Immature natural killer cell (primary cell): ENCODE data around the gene SLC6A1. TPM values are rescaled to one million over a fixed set of nuclear protein-coding genes. Genes with fewer than 3 reads are reported as not detected.

Source experiments
- DNase-seq, 3 donors: peaks; one replicate each; pipeline ENCODE4 v3.0.0; 2022; ENCODE audit warnings: mixed read lengths in 1 of 3
- H3K27ac Mint-ChIP-seq, 6 donors: one replicate each; pipeline ENCODE4 v1.8.0; 2020; ENCODE audit warnings: mixed read lengths in 6 of 6, mild to moderate bottlenecking in 5 of 6, inconsistent platforms in 4 of 6, moderate library complexity in 3 of 6
- H3K27me3 Mint-ChIP-seq, 3 donors: one replicate each; pipeline ENCODE4 v1.8.0; 2020 to 2021; ENCODE audit warnings: low read depth in 3 of 3, mild to moderate bottlenecking in 3 of 3, mixed read lengths in 3 of 3, moderate library complexity in 3 of 3, inconsistent platforms in 1 of 3
- H3K36me3 Mint-ChIP-seq, 3 donors: one replicate each; pipeline ENCODE4 v1.8.0; 2020; ENCODE audit warnings: mixed read lengths in 3 of 3, inconsistent platforms in 2 of 3, mild to moderate bottlenecking in 2 of 3
- H3K4me1 Mint-ChIP-seq, 2 donors: one replicate each; pipeline ENCODE4 v1.8.0; 2020; ENCODE audit warnings: inconsistent platforms in 2 of 2, mild to moderate bottlenecking in 2 of 2, mixed read lengths in 2 of 2, moderate library complexity in 1 of 2
- H3K4me3 Mint-ChIP-seq, 5 donors: one replicate each; pipeline ENCODE4 v1.8.0; 2020; ENCODE audit warnings: mild to moderate bottlenecking in 5 of 5, mixed read lengths in 5 of 5, inconsistent platforms in 3 of 5, moderate library complexity in 3 of 5
- H3K9me3 Mint-ChIP-seq, 6 donors: one replicate each; pipeline ENCODE4 v1.8.0; 2020; ENCODE audit warnings: mild to moderate bottlenecking in 6 of 6, mixed read lengths in 6 of 6, inconsistent platforms in 4 of 6, moderate library complexity in 3 of 6
- polyA plus RNA-seq, 3 donors: library from polyadenylated mRNA; unstranded; fragments of 300-500 nt; fragmentation: Illumina TruSeq; gene quantifications; one replicate each; pipeline ENCODE4 v1.2.3, GENCODE V29; 2021

The SLC6A1 gene
- polyA plus RNA-seq, 3 donors from 2014 or later, result not detected

DNA sequence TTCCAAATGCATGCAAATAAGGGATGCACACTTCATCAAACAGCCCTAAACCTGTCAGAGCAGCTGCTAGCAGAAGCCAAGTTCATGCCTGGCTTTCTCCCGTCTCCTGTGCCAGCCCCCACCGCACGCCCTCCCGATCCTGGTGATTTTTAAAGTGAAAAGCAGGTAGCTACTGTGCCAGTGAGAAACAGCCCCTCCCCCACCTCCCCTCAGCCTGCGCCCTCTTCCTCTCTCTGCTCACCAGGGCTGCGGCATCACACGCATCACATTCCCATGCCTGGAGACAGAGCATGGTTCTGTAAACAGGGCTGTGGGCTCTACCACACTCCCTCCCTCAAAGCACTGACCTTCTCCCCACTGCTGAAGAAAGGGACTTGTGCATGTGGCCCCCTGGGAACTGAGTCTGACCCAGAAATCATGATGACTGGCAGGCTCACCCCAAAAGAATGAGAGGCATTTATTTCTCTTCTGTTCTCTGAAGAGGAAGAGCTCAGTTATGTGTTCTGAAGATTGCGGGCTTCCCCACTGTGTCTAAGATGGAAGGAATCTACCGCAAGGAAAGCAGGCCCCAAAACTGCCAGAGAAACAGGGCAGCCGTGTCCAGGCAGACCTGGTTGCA is 14.5 kb upstream of the SLC6A1 start:
- no peaks in the 10 kb centered on the region for H3K36me3 Mint-ChIP-seq
- DNase-seq, result no peak
- H3K4me1 Mint-ChIP-seq, result no peaks in the 10 kb centered on the region
- no peaks in the 10 kb centered on the region for H3K9me3 Mint-ChIP-seq
- no peak overlapping the region for H3K27ac Mint-ChIP-seq
- peaks cover 3 to 7% (median 3%) of the 10 kb centered on the region in 3 donors for H3K27me3 Mint-ChIP-seq
- no peak overlapping the region for H3K4me3 Mint-ChIP-seq

DNA sequence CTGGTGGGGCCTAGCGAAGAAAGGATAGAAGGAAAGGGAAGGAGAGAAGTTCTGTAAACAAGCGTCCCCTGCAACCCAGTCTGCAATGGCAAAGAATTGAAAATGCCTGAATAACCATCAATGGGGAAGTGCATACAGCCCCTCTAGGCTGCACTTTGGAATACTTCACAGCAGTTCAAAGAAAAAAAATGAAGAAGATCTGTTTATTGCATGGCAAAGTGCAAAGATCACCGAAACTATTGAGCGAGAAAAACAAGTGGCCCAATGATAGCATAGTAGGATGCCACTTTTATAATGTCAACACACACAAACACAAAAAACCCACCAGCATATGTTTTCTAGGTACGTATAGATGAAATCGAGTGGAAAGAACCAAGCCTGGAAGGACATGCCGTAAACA is 13.6 kb upstream of the SLC6A1 start:
- Mint-ChIP-seq H3K4me1 (no peaks in the 10 kb centered on the region), H3K4me3 (no peak overlapping the region), H3K9me3 (no peaks in the 10 kb centered on the region), H3K27ac (no peak overlapping the region), H3K27me3 (peaks cover 3 to 5% (median 3%) of the 10 kb centered on the region in 3 donors), H3K36me3 (no peaks in the 10 kb centered on the region)
- no peak for DNase-seq

DNA sequence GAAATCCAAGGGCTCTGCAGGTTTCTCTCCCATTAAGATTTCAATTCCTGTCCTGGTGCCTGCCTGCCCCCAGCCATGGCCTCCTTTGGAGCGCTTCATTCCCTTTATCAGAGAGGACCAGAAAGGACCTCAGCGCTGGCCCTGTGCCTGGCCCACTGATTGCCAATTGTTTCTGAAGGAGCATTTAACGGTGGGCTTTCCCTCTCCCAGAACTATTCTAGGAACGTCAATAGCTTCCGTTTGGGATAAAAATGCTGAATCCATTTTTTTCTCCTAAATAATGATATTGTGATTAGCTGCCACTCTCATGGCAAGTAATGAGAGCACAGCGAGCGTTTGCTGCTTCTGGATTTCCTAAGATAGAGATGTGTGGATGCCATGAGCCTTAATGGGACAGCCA is 12.2 kb upstream of the SLC6A1 start:
- H3K27me3 Mint-ChIP-seq, result peaks cover 3 to 5% (median 3%) of the 10 kb centered on the region in 3 donors
- DNase-seq, result no peak
- H3K4me1 Mint-ChIP-seq, result no peaks in the 10 kb centered on the region
- H3K4me3 Mint-ChIP-seq, result no peak overlapping the region
- H3K27ac Mint-ChIP-seq, result no peak overlapping the region
- H3K9me3 Mint-ChIP-seq, result no peaks in the 10 kb centered on the region
- no peaks in the 10 kb centered on the region for H3K36me3 Mint-ChIP-seq

DNA sequence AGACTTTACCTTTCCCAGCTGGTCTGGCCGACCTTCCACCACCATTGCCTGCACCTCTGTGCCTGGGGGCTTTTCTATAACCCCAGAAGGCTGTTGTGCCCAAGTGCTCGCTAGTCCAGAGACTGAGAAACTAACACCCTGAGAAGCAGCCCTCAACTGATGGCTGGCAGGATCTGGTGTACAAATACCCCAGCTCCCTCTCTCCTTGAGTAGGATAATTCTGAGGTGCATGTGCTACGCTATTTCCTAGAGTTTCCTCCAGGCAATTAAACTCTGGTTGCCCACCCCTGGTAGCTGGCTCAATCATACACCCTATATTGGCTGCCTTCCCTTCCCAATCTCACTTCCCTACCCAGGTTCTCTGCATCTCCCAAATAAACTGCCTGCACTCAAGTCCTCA is 11.5 kb upstream of the SLC6A1 start:
- Mint-ChIP-seq H3K9me3 (no peaks in the 10 kb centered on the region), H3K4me3 (no peak overlapping the region), H3K36me3 (no peaks in the 10 kb centered on the region), H3K27ac (no peak overlapping the region), H3K4me1 (no peaks in the 10 kb centered on the region), H3K27me3 (peaks cover 3 to 5% (median 3%) of the 10 kb centered on the region in 3 donors)
- no peak for DNase-seq

DNA sequence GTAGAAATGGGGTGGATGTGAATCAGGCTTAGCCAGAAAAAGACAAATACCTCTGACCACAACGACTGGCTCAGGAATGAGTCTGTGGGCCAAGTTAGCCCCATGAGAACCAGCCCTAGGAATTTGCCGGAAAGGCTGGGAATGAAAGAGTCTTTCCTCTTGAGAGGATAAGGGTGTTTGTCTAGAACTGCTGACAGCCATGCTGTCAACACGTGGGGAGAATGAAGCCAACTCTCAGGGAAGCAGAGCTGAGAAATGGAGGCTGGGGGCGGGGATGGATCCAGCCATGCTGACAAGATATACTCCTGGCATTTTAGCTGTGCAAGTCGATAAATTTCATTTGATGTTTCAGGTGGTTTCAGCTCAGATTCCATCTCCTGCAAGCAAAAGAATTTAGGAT is 10.6 kb upstream of the SLC6A1 start:
- Mint-ChIP-seq H3K27ac (no peak overlapping the region), H3K36me3 (no peaks in the 10 kb centered on the region), H3K9me3 (no peaks in the 10 kb centered on the region), H3K27me3 (peaks cover 2 to 3% (median 3%) of the 10 kb centered on the region in 3 donors), H3K4me3 (no peak overlapping the region), H3K4me1 (no peaks in the 10 kb centered on the region)
- no peak for DNase-seq

DNA sequence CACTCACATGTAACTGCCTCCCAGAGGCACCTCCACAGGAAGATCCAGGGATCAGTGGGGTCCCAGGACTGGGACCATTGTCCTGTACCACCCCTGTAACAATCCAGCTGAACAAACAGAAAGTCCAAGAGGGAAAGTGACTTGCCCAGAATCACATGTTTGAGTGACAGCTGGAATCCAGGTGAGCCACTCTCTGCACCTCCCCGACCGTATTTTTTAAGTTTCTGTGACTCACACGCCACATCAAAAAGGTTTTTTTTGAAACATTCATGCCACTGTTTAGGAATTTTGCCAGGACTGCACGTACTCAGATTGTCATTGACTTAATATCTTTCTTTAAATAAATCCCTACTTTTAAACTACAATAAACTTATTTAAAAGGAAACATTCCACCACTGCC is 9.8 kb upstream of the SLC6A1 start:
- Mint-ChIP-seq H3K9me3 (no peaks in the 10 kb centered on the region), H3K4me3 (no peak overlapping the region), H3K36me3 (no peaks in the 10 kb centered on the region), H3K4me1 (no peaks in the 10 kb centered on the region), H3K27ac (no peak overlapping the region), H3K27me3 (peaks cover 0 to 3% (median 2%) of the 10 kb centered on the region in 3 donors)
- no peak for DNase-seq

DNA sequence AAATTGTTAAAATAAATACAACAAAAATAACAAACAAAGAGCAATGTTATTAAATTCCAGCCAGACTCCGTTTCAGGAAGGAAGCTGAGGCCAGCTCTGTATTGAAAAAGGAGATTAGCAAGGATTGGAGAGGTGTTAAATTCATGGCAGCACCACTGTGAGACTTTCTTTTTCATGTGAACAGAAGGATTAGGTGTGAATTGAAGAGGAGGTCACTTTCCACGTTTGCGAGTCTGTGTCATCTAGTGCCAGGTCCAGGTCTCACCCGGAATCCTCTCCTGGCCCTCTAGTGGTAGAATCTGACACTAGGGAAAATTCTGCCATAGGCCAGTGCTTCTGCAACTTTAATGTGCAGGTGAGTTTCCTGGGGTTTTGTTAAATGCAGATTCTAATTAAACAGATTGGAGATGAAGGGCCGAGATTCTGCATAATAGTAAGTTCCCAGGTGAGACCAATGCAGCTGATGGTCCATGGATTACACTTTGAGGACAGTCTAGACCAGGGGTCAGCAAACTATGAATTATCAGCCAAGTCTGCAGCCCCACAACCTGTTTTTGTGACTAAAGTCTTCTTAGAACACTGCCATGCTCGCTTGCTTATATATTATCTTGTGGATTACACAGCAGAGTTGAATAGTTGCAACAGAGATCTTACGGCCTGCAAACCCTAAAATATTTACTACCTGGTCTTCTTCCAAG is 9.2 kb upstream of the SLC6A1 start:
- H3K27me3 Mint-ChIP-seq, result peaks cover 0 to 6% (median 3%) of the 10 kb centered on the region in 3 donors
- no peaks in the 10 kb centered on the region for H3K9me3 Mint-ChIP-seq
- no peaks in the 10 kb centered on the region for H3K36me3 Mint-ChIP-seq
- no peak overlapping the region for H3K27ac Mint-ChIP-seq
- H3K4me1 Mint-ChIP-seq, result no peaks in the 10 kb centered on the region
- no peak overlapping the region for H3K4me3 Mint-ChIP-seq
- no peak for DNase-seq

DNA sequence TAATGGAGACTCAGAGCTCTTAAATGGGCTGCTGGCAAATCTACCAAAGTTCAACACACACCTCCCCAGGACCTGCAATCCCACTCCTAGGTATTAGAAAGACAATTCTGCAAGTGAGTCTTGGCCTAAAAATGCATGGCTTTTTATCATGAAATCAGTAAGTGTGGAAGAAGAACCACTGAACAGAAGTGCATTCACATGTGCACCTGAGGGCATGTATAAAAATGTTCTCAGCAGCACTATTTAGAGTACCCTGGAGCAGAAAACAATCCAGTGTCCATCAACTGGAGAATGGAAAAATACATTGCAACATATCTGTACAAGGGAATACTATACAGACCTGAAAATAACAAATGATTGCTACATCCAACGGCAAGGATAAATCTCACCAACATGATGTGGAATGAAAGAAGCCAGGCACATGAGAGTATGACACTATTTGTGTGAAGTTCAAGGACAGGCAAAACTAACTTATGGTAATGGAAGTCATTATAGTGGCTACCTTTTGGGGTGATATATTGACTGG is 8.1 kb upstream of the SLC6A1 start:
- H3K4me3 Mint-ChIP-seq, result no peak overlapping the region
- peaks cover 0 to 12% (median 3%) of the 10 kb centered on the region in 3 donors for H3K27me3 Mint-ChIP-seq
- H3K27ac Mint-ChIP-seq, result no peak overlapping the region
- no peak for DNase-seq
- no peaks in the 10 kb centered on the region for H3K4me1 Mint-ChIP-seq
- no peaks in the 10 kb centered on the region for H3K9me3 Mint-ChIP-seq
- H3K36me3 Mint-ChIP-seq, result no peaks in the 10 kb centered on the region

DNA sequence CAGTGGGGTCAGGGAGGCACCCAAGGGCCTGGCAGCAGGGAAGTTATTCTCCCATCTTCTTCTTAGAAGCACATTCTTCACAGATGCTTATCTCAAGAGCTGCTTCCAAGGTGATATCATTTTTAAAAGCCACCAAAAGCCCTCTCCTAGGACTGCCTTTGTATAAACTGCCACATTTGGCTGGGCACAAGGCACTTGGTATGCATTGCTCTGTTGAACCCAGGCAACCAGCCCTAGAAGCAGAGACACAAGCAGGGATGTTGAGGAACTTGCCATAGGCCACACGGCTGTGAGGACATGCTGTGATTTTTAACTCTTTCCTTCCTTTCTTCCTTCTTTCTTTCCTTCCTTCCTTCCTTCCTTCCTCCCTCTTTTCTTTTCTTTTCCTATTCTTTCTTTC is 7.4 kb upstream of the SLC6A1 start:
- Mint-ChIP-seq H3K36me3 (no peaks in the 10 kb centered on the region), H3K9me3 (no peaks in the 10 kb centered on the region), H3K27me3 (peaks cover 2 to 15% (median 4%) of the 10 kb centered on the region in 3 donors), H3K4me3 (no peak overlapping the region), H3K27ac (no peak overlapping the region), H3K4me1 (no peaks in the 10 kb centered on the region)
- no peak for DNase-seq

DNA sequence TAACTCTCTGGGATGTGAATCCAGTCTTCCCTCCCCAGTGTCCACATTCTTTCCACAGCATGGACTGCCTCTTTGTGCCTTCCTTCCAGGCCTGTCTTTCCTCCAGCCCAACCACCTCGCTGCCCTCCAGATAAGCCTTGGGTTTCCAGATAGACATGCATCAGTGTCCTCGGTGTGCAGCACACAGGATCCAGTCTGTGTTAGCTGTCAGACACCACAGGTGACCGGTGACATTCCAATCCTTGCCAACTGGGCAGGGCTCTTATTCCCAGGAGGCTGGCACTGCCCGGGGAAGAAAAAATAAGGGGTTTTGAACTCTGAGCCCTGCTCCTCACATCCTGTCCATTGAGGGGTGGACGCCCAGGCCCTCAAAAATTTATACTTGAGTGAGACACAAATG is 6.0 kb upstream of the SLC6A1 start:
- Mint-ChIP-seq H3K36me3 (no peaks in the 10 kb centered on the region), H3K9me3 (no peaks in the 10 kb centered on the region), H3K27me3 (peaks cover 3 to 19% (median 5%) of the 10 kb centered on the region in 3 donors), H3K4me3 (no peak overlapping the region), H3K27ac (no peak overlapping the region), H3K4me1 (peaks cover 0 to 4% of the 10 kb centered on the region in 2 donors)
- no peak for DNase-seq

DNA sequence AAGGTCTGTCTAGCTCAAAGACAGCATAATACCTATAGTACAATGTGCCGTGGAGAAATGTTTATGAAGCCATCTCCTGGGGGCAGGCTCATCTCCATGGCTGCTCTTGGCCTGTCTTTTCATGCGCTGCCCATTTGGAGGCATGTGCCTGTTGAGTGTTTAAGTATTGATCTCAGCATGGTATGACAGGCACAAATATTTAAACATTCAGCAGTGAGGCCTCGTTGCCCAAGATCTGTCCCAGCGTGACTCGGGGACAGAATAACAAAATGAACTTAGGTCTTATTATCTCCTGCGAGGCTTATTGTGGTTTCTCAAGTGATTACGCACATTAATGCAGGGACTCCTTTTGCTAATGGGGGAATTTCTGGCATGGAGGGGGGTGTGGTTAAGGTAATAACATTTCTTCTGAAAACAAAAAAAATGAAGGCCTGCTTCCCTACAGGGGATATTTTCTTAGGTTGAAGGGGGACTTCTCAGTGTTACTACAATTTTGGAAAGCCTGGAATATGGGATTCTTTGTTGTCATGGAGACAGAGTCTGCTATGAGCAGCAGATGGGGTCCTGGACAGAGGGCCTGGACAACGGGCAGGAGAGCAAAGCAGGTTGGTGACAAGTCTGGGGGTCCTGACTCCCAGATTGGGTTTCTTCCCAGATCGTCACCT is 4.4 kb upstream of the SLC6A1 start:
- H3K27me3 Mint-ChIP-seq, result peaks cover 1 to 16% (median 5%) of the 10 kb centered on the region in 3 donors
- no peaks in the 10 kb centered on the region for H3K36me3 Mint-ChIP-seq
- H3K27ac Mint-ChIP-seq, result no peak overlapping the region
- H3K4me3 Mint-ChIP-seq, result no peak overlapping the region
- no peak for DNase-seq
- peaks cover 6 to 7% of the 10 kb centered on the region in 2 donors for H3K4me1 Mint-ChIP-seq
- H3K9me3 Mint-ChIP-seq, result no peaks in the 10 kb centered on the region

DNA sequence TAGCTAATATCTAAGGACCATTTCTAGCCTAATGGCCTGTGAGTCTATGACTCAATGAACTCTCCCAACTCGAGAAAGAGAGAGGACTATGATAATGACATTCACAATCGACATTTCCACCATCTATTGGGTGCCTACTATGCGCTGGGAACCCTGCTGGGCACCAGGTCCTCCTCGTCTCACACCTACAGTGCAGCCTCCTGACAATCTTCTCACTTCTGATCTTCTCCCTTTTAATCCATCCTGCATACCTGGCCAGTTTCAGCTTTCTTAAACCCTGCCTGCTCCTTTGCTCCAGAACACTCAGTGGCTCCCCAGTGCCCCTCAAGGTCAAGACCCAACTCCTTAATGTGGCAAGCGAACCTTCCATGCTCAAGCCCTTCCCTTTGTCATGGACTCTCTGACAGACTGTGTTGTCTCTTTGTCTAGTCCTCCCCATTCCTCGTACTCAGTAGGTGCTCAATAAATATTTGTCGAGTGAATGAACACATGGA is 3.5 kb upstream of the SLC6A1 start:
- H3K27me3 Mint-ChIP-seq, result peaks cover 5 to 20% (median 7%) of the 10 kb centered on the region in 3 donors
- H3K9me3 Mint-ChIP-seq, result no peaks in the 10 kb centered on the region
- H3K36me3 Mint-ChIP-seq, result no peaks in the 10 kb centered on the region
- no peak overlapping the region for H3K27ac Mint-ChIP-seq
- DNase-seq, result no peak
- H3K4me1 Mint-ChIP-seq, result peaks cover 6 to 7% of the 10 kb centered on the region in 2 donors
- H3K4me3 Mint-ChIP-seq, result no peak overlapping the region

DNA sequence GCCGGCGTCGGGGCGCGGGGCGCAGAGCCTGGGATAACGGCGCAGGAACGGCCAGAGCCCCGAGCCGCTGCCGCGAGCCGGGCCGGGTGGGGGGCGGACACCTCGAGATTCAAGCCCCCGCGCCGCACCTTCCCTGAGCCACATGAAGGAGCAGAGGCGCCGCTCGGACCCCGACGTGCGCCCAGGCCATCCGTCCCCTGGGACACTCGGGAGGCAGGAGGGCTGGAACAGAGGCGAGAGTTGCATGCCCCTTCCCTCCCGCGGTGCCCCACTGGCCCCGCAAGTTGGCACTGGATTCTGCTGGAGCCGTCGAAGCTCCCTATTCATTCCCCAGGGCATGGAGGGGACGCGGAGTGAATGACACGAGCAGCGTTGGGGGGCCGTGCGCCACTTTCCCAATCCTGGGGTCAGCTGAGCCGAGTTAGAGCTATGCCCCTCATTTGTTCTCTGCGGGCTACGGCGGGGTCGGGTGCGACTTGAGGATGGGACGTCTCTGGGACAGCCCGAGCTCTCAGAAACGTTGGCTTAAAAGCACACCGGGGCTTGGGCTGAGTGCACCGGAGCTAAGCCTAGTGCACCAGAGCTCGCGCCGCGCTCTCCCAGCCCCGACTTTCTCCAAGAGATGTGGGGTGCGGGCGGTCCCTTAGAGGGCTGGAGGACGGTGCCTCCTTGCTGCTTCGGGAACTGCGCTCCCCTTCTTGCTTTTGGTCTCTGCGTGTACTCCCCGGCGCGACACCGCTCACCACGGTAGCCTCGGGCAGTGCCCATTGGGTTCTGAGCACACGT is 588 bp downstream of the SLC6A1 start:
- Mint-ChIP-seq H3K27ac (no peak overlapping the region), H3K36me3 (no peaks in the 10 kb centered on the region), H3K9me3 (no peaks in the 10 kb centered on the region), H3K4me3 (no peak overlapping the region), H3K4me1 (peaks cover 6 to 7% of the 10 kb centered on the region in 2 donors), H3K27me3 (peaks cover 9 to 25% (median 10%) of the 10 kb centered on the region in 3 donors)
- DNase-seq, result no peak
